Hepatocyte (in vitro differentiated cells): ENCODE measurements around the gene FNBP1L. TPM values are rescaled to one million over a fixed set of nuclear protein-coding genes. Genes with fewer than 3 reads are reported as not detected.
"Not testable (repeated sequence)": the region's sequence is repeated elsewhere in the genome, so short reads cannot be mapped to it uniquely, and the experiment has no call there.

Experiments
- DNase-seq: peaks from one replicate; pipeline ENCODE4 v3.0.0-alpha.2; 2016; ENCODE audit warnings: low spot score
- H2AFZ ChIP-seq: fragments of 200-600 bp; sonication (generic); 2 replicates; pipeline ENCODE4 v1.6.0; 2016; ENCODE audit warnings: antibody characterized with exemption, mild to moderate bottlenecking
- H3K27ac ChIP-seq: fragments of 200-600 bp; sonication (generic); 2 replicates; pipeline ENCODE4 v1.5.1; 2016; ENCODE audit warnings: mild to moderate bottlenecking
- H3K27me3 ChIP-seq: fragments of 200-600 bp; sonication (generic); 2 replicates; pipeline ENCODE4 v1.6.1; 2016
- H3K36me3 ChIP-seq: fragments of 200-600 bp; sonication (generic); replicated peaks from 2 replicates; pipeline ENCODE4 v1.5.1; 2016; ENCODE audit warnings: low read depth; ENCODE audit not compliant: insufficient read depth
- H3K4me1 ChIP-seq: fragments of 200-600 bp; sonication (generic); 2 replicates; pipeline ENCODE4 v1.5.1; 2016; ENCODE audit warnings: mild to moderate bottlenecking, moderate library complexity; ENCODE audit not compliant: insufficient read depth
- H3K4me2 ChIP-seq: fragments of 200-600 bp; sonication (generic); 2 replicates; pipeline ENCODE4 v1.6.0; 2016
- H3K4me3 ChIP-seq: fragments of 200-600 bp; sonication (generic); 2 replicates; pipeline ENCODE4 v1.5.1; 2016; ENCODE audit warnings: mild to moderate bottlenecking
- H3K79me2 ChIP-seq: fragments of 200-600 bp; sonication (generic); 2 replicates; pipeline ENCODE4 v1.6.0; 2017; ENCODE audit warnings: mild to moderate bottlenecking
- H3K9me2 ChIP-seq: fragments of 200-600 bp; sonication (generic); replicated peaks from 2 replicates; pipeline ENCODE4 v1.6.0; 2017; ENCODE audit warnings: mild to moderate bottlenecking; ENCODE audit not compliant: insufficient read depth
- H3K9me3 ChIP-seq: fragments of 200-600 bp; sonication (generic); 2 replicates; pipeline ENCODE4 v1.5.1; 2016; ENCODE audit warnings: low read depth, mild to moderate bottlenecking
- H4K20me1 ChIP-seq: fragments of 200-600 bp; sonication (generic); 2 replicates; pipeline ENCODE4 v1.6.0; 2016; ENCODE audit warnings: mild to moderate bottlenecking; ENCODE audit not compliant: insufficient read depth, poor library complexity, severe bottlenecking
- EZH2 ChIP-seq: fragments of 200-600 bp; sonication (generic); IDR thresholded peaks from 2 replicates; pipeline ENCODE4 v1.6.1; 2016; ENCODE audit warnings: antibody characterized with exemption, mild to moderate bottlenecking, borderline replicate concordance
- EZH2phosphoT487 ChIP-seq: fragments of 200-600 bp; sonication (generic); IDR thresholded peaks from one replicate; pipeline ENCODE4 v1.6.1; 2018; ENCODE audit warnings: antibody characterized with exemption, mild to moderate bottlenecking, low read depth, moderate library complexity; ENCODE audit not compliant: unreplicated experiment, severe bottlenecking
- WGBS: methylation state at CpG from one replicate; pipeline ENCODE4 v1.1.6; 2016; ENCODE audit warnings: low lambda C conversion rate; ENCODE audit errors: missing lambda C conversion rate; 5-methylcytosine and 5-hydroxymethylcytosine counted together
- polyA plus RNA-seq: library from polyadenylated mRNA; unstranded; fragments of >200 nt; fragmentation: Nextera tagmentation; extraction: Ambion mirVana; gene quantifications from 2 replicates; pipeline ENCODE4 v1.2.1, GENCODE V29; 2016
- total RNA-seq: library from RNA; depleted of rRNA; stranded (reverse); fragments of >200 nt; gene quantifications from 2 replicates; pipeline ENCODE4 v1.2.3, GENCODE V29; 2014
- TF ChIP-seq, protein P1 (sequence below): fragments of 200-600 bp; sonication (generic); IDR thresholded peaks from 2 replicates; pipeline ENCODE4 v1.5.1; 2016; ENCODE audit warnings: antibody characterized with exemption, mild to moderate bottlenecking; ENCODE audit not compliant: poor library complexity

The FNBP1L gene
- total and polyA plus RNA-seq, 2 experiments from 2014 or later, result 46.8 to 98.8 TPM

- H3K36me3 ChIP-seq, result no peaks in the 10 kb centered on the region
- no peaks in the 10 kb centered on the region for H3K9me3 ChIP-seq
- peaks cover 95% of the 10 kb centered on the region for H4K20me1 ChIP-seq
- H3K9me2 ChIP-seq, result no peaks in the 10 kb centered on the region
- WGBS, result 83% methylated on average over 1 of the region's 1 CpG
- DNase-seq, result no peak
- no peak overlapping the region for H3K4me3 ChIP-seq
- peaks cover 100% of the 10 kb centered on the region for H3K79me2 ChIP-seq
- no peak overlapping the region for H2AFZ ChIP-seq
- H3K27me3 ChIP-seq, result no peaks in the 10 kb centered on the region
- H3K4me2 ChIP-seq, result peak overlapping the region; percentile 56
- H3K4me1 ChIP-seq, result peaks cover 4% of the 10 kb centered on the region
- TF ChIP-seq, protein P1, sequence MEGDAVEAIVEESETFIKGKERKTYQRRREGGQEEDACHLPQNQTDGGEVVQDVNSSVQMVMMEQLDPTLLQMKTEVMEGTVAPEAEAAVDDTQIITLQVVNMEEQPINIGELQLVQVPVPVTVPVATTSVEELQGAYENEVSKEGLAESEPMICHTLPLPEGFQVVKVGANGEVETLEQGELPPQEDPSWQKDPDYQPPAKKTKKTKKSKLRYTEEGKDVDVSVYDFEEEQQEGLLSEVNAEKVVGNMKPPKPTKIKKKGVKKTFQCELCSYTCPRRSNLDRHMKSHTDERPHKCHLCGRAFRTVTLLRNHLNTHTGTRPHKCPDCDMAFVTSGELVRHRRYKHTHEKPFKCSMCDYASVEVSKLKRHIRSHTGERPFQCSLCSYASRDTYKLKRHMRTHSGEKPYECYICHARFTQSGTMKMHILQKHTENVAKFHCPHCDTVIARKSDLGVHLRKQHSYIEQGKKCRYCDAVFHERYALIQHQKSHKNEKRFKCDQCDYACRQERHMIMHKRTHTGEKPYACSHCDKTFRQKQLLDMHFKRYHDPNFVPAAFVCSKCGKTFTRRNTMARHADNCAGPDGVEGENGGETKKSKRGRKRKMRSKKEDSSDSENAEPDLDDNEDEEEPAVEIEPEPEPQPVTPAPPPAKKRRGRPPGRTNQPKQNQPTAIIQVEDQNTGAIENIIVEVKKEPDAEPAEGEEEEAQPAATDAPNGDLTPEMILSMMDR, result no peak
- no peak for TF ChIP-seq EZH2
- no peak for TF ChIP-seq EZH2phosphoT487
- H3K27ac ChIP-seq, result no peak overlapping the region
Measured at GRCh38 chr1:93471911-93472310, 24.0 kb downstream of the FNBP1L start.

GRCh38 chr1:93474321-93474720, 26.4 kb downstream of the FNBP1L start:
- DNase-seq, result no peak
- Histone ChIP-seq H3K27ac (peak overlapping the region; percentile 35), H3K9me2 (no peaks in the 10 kb centered on the region), H3K4me1 (peaks cover 4% of the 10 kb centered on the region), H3K4me3 (no peak overlapping the region), H3K4me2 (peak overlapping the region; percentile 3), H2AFZ (no peak overlapping the region), H4K20me1 (peaks cover 77% of the 10 kb centered on the region), H3K36me3 (no peaks in the 10 kb centered on the region), H3K27me3 (no peaks in the 10 kb centered on the region), H3K9me3 (no peaks in the 10 kb centered on the region), H3K79me2 (peaks cover 99% of the 10 kb centered on the region)
- WGBS, result 20% methylated on average over 2 of the region's 2 CpGs
- TF ChIP-seq EZH2 (no peak), EZH2phosphoT487 (no peak)
- TF ChIP-seq, protein P1, result no peak

- H3K9me2 ChIP-seq, result no peaks in the 10 kb centered on the region
- H3K4me3 ChIP-seq, result no peak overlapping the region
- no peak overlapping the region for H2AFZ ChIP-seq
- H3K36me3 ChIP-seq, result no peaks in the 10 kb centered on the region
- no peak overlapping the region for H3K27ac ChIP-seq
- no peak for DNase-seq
- H3K9me3 ChIP-seq, result no peaks in the 10 kb centered on the region
- peaks cover 63% of the 10 kb centered on the region for H4K20me1 ChIP-seq
- TF ChIP-seq, protein P1, result no peak
- no peak for TF ChIP-seq EZH2phosphoT487
- no peak for TF ChIP-seq EZH2
- H3K4me1 ChIP-seq, result peaks cover 4% of the 10 kb centered on the region
- H3K27me3 ChIP-seq, result no peaks in the 10 kb centered on the region
- H3K4me2 ChIP-seq, result no peak overlapping the region
- peaks cover 99% of the 10 kb centered on the region for H3K79me2 ChIP-seq
- WGBS, result 93% methylated on average over 1 of the region's 1 CpG
Measured at GRCh38 chr1:93475681-93476080, 27.8 kb downstream of the FNBP1L start.

- H3K27ac ChIP-seq, H3K9me3 ChIP-seq, H3K4me2 ChIP-seq, H3K4me1 ChIP-seq, H3K9me2 ChIP-seq, H2AFZ ChIP-seq, DNase-seq, H3K4me3 ChIP-seq, H3K27me3 ChIP-seq, H3K36me3 ChIP-seq: not testable (repeated sequence)
- WGBS, result 87% methylated on average over 8 of the region's 8 CpGs
- Histone ChIP-seq H4K20me1 (peaks cover 48% of the 10 kb centered on the region), H3K79me2 (peaks cover 99% of the 10 kb centered on the region)
Measured at GRCh38 chr1:93479133-93479745, 31.3 kb downstream of the FNBP1L start.

DNA sequence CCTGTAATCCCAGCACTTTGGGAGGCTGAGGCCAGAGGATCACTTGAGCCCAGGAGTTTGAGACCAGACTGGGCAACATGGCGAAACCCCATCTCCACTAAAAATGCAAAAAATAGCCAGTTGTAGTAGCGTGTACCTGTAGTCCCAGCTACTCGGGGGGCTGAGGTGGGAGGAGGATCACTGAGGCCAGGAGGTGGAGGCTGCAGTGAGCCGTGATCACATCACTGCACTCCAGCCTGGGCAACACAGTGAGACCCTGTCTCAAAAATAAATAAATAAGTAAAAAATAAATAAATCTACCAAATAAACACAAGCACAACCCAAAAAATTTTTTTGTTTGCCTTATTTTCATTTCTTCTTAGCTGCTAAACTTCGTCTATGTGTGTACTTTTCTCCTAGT, 34.0 kb downstream of the FNBP1L start:
- H2AFZ ChIP-seq, DNase-seq, H3K9me3 ChIP-seq, H3K4me3 ChIP-seq, H3K27ac ChIP-seq, H3K9me2 ChIP-seq, H3K4me1 ChIP-seq, H3K27me3 ChIP-seq, H3K36me3 ChIP-seq, H3K4me2 ChIP-seq: not testable (repeated sequence)
- Histone ChIP-seq H3K79me2 (peaks cover 99% of the 10 kb centered on the region), H4K20me1 (peaks cover 47% of the 10 kb centered on the region)
- WGBS, result 96% methylated on average over 5 of the region's 5 CpGs
